ENCODE measurements around the gene RAI14. TPM values are rescaled to one million over a fixed set of nuclear protein-coding genes. Genes with fewer than 3 reads are reported as not detected.

The RAI14 gene
- total and polyA plus RNA-seq, 2 donors from 2014 or later = 13.2 to 60.3 TPM

DNA sequence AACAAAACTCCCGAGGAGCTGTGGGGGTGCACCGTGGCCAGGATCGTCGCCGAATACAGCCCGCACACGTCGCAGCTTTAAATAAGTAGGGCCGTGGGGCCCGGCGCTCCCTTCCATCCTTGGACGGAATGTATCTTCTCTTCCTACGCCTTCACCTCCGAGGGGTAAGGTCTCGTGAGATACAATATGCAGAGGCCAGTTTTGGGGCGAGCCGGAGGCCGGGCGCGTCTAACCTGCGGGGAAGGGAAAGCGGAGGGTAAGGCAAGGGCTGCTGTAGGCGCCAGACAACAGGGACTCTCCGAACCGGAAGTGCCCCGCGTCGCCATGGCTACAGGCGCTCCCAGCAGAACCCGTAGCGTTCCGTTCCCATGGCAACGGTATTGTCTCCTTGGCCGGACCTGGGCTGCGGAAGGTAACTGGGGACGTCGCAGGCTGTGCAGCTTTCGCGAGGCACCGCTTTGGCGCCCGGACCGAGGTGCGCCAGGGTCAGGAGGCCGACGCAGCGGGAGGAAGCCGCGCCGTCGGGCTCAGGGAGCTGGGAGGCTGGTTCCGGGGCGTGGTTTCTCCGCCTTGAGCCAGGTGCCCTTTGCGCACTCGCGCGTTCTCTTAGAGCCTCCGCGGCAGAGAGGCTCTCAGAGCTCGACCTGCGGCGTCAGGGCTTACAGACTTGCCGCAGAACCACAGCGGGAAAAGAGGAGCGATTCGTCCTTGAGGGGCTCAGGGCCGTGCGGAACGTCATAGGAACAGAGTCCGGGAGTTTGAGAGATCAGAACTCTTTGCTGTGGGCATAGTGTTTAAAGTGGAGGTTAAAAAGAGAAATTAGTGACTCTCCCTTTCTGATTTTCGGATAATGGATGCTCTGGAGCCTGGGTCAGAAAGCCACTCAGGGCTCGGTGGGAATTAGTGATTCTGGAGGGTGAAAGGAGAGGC lies 182.9 kb downstream of the RAI14 start, which contains the start of gene TTC23L:
TTC23L (plus strand) TSS at position 380 of the 930 bp plus-strand sequence. CDS start 1,508 bp downstream, outside the sequence.
- no peaks in the 10 kb centered on the region for H3K27me3 ChIP-seq (ENCODE audit: control insufficient read depth, insufficient read depth, low read length)
- peak; percentile 90 to 98 (median 96) for DNase-seq
- intact Hi-C loops (cut with DNase I) = no loop called here
- peak within 1 kb of the TSS; percentile 56 to 79 (median 75) for H3K4me3 ChIP-seq (ENCODE audit: low read length in 3 of 3)
- H3K36me3 ChIP-seq (ENCODE audit: control insufficient read depth in 2 of 3, insufficient read depth in 3 of 3, low read length in 3 of 3) = no peaks in the 10 kb centered on the region
- H3K9ac ChIP-seq (ENCODE audit: low read length in 3 of 3) = peak within 1 kb of the TSS; percentile 64 to 86 (median 68)
- FAIRE-seq = no peak
- no peaks in the 10 kb centered on the region for H3K9me3 ChIP-seq (ENCODE audit: control insufficient read depth in 2 of 3, insufficient read depth in 1 of 3, low read length in 3 of 3)
- H3K4me1 ChIP-seq (ENCODE audit: control insufficient read depth in 2 of 3, insufficient read depth in 2 of 3, low read depth in 1 of 3, low read length in 3 of 3) = peaks cover 2 to 4% (median 3%) of the 10 kb centered on the region in 3 donors
- no peak for TF ChIP-seq CTCF (IDR thresholded peaks at IDR 0.05; ENCODE audit: borderline replicate concordance, extremely low read depth, insufficient read depth)
- peak within 1 kb of the TSS; percentile 72 to 80 for H3K27ac ChIP-seq (ENCODE audit: low read depth in 2 of 2, low read length in 2 of 2)

DNA sequence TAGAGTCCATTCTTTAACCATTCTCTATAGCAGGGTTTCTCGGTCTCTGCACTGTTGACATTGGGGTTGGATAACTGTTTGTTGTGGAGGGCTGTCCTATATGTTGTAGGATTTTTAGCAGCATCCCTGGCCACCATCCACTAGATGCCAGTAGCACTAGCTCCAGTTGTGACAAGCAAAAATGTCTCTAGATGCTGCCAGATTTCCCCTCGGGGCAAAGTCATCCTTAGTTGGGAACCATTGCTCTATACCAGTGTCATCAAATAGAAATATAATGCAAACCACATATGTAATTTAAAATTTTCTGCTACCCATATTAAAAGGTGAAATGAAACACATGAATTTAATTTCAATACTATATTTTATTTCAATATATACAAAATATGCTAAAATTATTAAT lies 185.7 kb downstream of the RAI14 start:
- no peak overlapping the region for H3K27ac ChIP-seq (ENCODE audit: low read depth in 2 of 2, low read length in 2 of 2)
- DNase-seq (no peak), FAIRE-seq (no peak)
- H3K27me3 ChIP-seq (ENCODE audit: control insufficient read depth, insufficient read depth, low read length) = no peaks in the 10 kb centered on the region
- no peaks in the 10 kb centered on the region for H3K36me3 ChIP-seq (ENCODE audit: control insufficient read depth in 2 of 3, insufficient read depth in 3 of 3, low read length in 3 of 3)
- intact Hi-C loops (cut with DNase I) = no loop called here
- no peak overlapping the region for H3K4me3 ChIP-seq (ENCODE audit: low read length in 3 of 3)
- no peak for TF ChIP-seq CTCF (IDR thresholded peaks at IDR 0.05; ENCODE audit: borderline replicate concordance, extremely low read depth, insufficient read depth)
- no peaks in the 10 kb centered on the region for H3K9me3 ChIP-seq (ENCODE audit: control insufficient read depth in 2 of 3, insufficient read depth in 1 of 3, low read length in 3 of 3)
- H3K9ac ChIP-seq (ENCODE audit: low read length in 3 of 3) = no peak overlapping the region
- H3K4me1 ChIP-seq (ENCODE audit: control insufficient read depth in 2 of 3, insufficient read depth in 2 of 3, low read depth in 1 of 3, low read length in 3 of 3) = peaks cover 0 to 4% (median 3%) of the 10 kb centered on the region in 3 donors

- Histone ChIP-seq H3K4me3 (ENCODE audit: low read length in 3 of 3) (no peak overlapping the region), H3K27ac (ENCODE audit: low read depth in 2 of 2, low read length in 2 of 2) (no peak overlapping the region), H3K9me3 (ENCODE audit: control insufficient read depth in 2 of 3, insufficient read depth in 1 of 3, low read length in 3 of 3) (no peaks in the 10 kb centered on the region), H3K4me1 (ENCODE audit: control insufficient read depth in 2 of 3, insufficient read depth in 2 of 3, low read depth in 1 of 3, low read length in 3 of 3) (peaks cover 0 to 4% (median 3%) of the 10 kb centered on the region in 3 donors), H3K36me3 (ENCODE audit: control insufficient read depth in 2 of 3, insufficient read depth in 3 of 3, low read length in 3 of 3) (no peaks in the 10 kb centered on the region), H3K9ac (ENCODE audit: low read length in 3 of 3) (no peak overlapping the region), H3K27me3 (ENCODE audit: control insufficient read depth, insufficient read depth, low read length) (no peaks in the 10 kb centered on the region)
- DNase-seq (no peak), FAIRE-seq (no peak)
- intact Hi-C loops (cut with DNase I) = no loop called here
- no peak for TF ChIP-seq CTCF (IDR thresholded peaks at IDR 0.05; ENCODE audit: borderline replicate concordance, extremely low read depth, insufficient read depth)
Measured at GRCh38 chr5:34842554-34842953, 186.4 kb downstream of the RAI14 start.

Data from kidney (tissue), 14 donors.